Placental pericyte (primary cell): ENCODE results near the gene FAM110C. TPM values are rescaled to one million over a fixed set of nuclear protein-coding genes. Genes with fewer than 3 reads are reported as not detected.

Experiments
- total RNA-seq: library from RNA; depleted of rRNA; stranded (reverse); fragments of >200 nt; gene quantifications from 2 replicates; pipeline ENCODE4 v1.2.3, GENCODE V29; 2012

Gene FAM110C
- not detected in 2 replicates for total RNA-seq

GRCh38 chr2:46471-47345 is at the start of gene FAM110C:
FAM110C (minus strand) TSS chr2:46505; CDS start chr2:46385, 120 bp downstream.

Other genes starting within 250 kb of the FAM110C start
- 25.2 and 28.4 TPM in 2 replicates for gene SH3YL1, start 217.5 kb upstream of the FAM110C start, total RNA-seq
- 64.3 and 101 TPM in 2 replicates for gene ACP1, start 218.4 kb upstream of the FAM110C start, total RNA-seq
- gene ALKAL2, start 241.6 kb upstream of the FAM110C start, total RNA-seq: not detected in 2 replicates